Ascending aorta (tissue), 2 donors: ENCODE data around the gene CT47C1. TPM values are rescaled to one million over a fixed set of nuclear protein-coding genes. Genes with fewer than 3 reads are reported as not detected.
"Not testable (repeated sequence)": the region's sequence is repeated elsewhere in the genome, so short reads cannot be mapped to it uniquely, and the experiment has no call there.

Source experiments
- DNase-seq, 2 donors: peaks; one replicate each; pipeline ENCODE4 v3.0.0-alpha.2; 2019; ENCODE audit warnings: low spot score in 2 of 2
- H3K27ac ChIP-seq, 2 donors: fragments of 200-600 bp; sonication (generic); one replicate each; pipeline ENCODE4 v1.5.1; 2016 to 2017; ENCODE audit warnings: mild to moderate bottlenecking in 1 of 2
- H3K27me3 ChIP-seq: fragments of 200-600 bp; sonication (generic); one replicate; pipeline ENCODE4 v1.5.1; 2017
- H3K36me3 ChIP-seq, 2 donors: fragments of 200-600 bp; sonication (generic); one replicate each; pipeline ENCODE4 v1.5.1; 2016
- H3K4me1 ChIP-seq, 2 donors: fragments of 200-600 bp; sonication (generic); one replicate each; pipeline ENCODE4 v1.5.1; 2016 to 2017; ENCODE audit warnings: mild to moderate bottlenecking in 1 of 2
- H3K4me3 ChIP-seq, 2 donors: fragments of 200-600 bp; sonication (generic); one replicate each; pipeline ENCODE4 v1.5.1; 2016 to 2017; ENCODE audit warnings: mild to moderate bottlenecking in 1 of 2
- H3K9me3 ChIP-seq, 2 donors: fragments of 200-600 bp; sonication (generic); one replicate each; pipeline ENCODE4 v1.5.1; 2016
- intact Hi-C: fragments of 100-400 bp; cut with DNase I; formaldehyde crosslinking; loops from one replicate; pipeline ENCODE4 v1.15.1; 2023
- total RNA-seq: library from RNA; depleted of rRNA; stranded (reverse); fragments of >200 nt; gene quantifications from one replicate; pipeline ENCODE4 v1.1.0, GENCODE V29; 2016
- TF ChIP-seq, protein P1 (sequence below), 3 experiments: fragments of 200-600 bp in 2 of 3; fragments of 450-650 bp in 1 of 3; sonication (generic) in 2 of 3; IDR thresholded peaks; one replicate each; pipeline ENCODE4 v1.5.1; 2016 to 2019; ENCODE audit warnings: antibody characterized with exemption in 3 of 3, mild to moderate bottlenecking in 1 of 3, moderate library complexity in 1 of 3

CT47C1 gene
- not detected for total RNA-seq

DNA sequence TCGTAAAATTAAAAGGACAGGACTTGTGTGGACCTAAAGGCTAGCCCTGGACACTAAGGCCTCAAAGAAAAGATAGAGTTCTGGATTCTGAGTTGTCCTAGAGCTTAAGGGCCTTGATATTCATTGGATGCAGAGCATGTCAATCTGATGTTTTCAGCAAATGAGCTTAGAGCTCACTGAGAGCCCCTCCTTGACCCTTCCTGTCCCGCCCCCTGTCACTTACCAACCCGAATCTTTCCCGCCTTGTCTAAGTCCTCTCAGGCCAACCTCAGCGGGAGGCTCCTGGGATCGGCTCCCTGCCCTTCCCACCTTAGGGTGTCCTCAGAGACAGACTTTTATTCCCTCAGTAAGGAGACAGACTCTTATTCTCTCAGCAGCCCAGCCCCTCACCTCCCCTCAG lies at the start of gene CT47C1:
Gene CT47C1, plus strand, starts transcription at position 250 of the 400 bp plus-strand sequence. CDS start 233 bp downstream, outside the sequence.
- DNase-seq = no peak
- no peak within 1 kb of the TSS for H3K27ac ChIP-seq
- H3K36me3 ChIP-seq = no peaks in the 10 kb centered on the region
- intact Hi-C loops = no loop called here
- no peaks in the 10 kb centered on the region for H3K4me1 ChIP-seq
- TF ChIP-seq, protein P1, sequence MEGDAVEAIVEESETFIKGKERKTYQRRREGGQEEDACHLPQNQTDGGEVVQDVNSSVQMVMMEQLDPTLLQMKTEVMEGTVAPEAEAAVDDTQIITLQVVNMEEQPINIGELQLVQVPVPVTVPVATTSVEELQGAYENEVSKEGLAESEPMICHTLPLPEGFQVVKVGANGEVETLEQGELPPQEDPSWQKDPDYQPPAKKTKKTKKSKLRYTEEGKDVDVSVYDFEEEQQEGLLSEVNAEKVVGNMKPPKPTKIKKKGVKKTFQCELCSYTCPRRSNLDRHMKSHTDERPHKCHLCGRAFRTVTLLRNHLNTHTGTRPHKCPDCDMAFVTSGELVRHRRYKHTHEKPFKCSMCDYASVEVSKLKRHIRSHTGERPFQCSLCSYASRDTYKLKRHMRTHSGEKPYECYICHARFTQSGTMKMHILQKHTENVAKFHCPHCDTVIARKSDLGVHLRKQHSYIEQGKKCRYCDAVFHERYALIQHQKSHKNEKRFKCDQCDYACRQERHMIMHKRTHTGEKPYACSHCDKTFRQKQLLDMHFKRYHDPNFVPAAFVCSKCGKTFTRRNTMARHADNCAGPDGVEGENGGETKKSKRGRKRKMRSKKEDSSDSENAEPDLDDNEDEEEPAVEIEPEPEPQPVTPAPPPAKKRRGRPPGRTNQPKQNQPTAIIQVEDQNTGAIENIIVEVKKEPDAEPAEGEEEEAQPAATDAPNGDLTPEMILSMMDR (IDR thresholded peaks at IDR 0.05) = no peak
- H3K9me3 ChIP-seq = no peaks in the 10 kb centered on the region
- H3K27me3 ChIP-seq = no peaks in the 10 kb centered on the region
- H3K4me3 ChIP-seq = no peak within 1 kb of the TSS

DNA sequence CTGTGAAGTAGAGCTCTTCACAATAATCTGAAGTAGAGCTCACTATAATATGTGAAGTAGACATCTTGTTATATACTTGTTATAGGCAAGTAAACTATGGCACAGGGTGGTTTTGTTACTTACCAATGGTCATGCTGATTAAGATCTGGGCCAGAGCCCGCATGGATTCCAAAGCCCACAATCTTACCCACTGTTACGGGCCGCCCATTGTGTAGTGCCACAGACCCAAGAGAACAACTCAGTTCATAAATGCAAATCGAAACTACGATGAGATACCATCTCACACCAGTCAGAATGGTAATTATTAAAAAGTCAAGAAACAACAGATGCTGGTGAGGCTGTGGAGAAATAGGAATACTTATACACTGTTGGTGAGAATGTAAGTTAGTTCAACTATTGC lies 46.9 kb upstream of the CT47C1 start:
- no peak overlapping the region for H3K27ac ChIP-seq
- no peaks in the 10 kb centered on the region for H3K4me1 ChIP-seq
- H3K4me3 ChIP-seq = no peak overlapping the region
- intact Hi-C loops = no loop called here
- no peak for DNase-seq
- TF ChIP-seq, protein P1 (IDR thresholded peaks at IDR 0.05) = no peak
- H3K27me3 ChIP-seq = no peaks in the 10 kb centered on the region
- H3K36me3 ChIP-seq = no peaks in the 10 kb centered on the region
- H3K9me3 ChIP-seq = no peaks in the 10 kb centered on the region

DNA sequence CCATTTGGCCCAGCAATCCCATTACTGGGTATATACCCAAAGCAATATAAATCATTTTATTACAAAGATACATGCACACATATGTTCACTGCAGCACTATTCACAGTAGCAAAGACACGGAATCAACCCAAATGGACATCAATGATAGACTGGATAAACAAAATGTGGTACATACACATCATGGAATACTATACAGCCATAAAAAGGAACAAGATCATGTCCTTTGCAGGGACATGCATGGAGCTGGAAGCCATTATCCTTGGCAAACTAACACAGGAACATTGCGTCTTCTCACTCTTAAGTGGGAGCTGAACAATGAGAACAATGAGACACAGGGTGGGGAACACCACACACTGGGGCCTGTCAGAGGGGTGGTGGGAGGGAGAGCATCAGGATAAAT lies 46.4 kb upstream of the CT47C1 start:
- intact Hi-C loops, H3K36me3 ChIP-seq, H3K27ac ChIP-seq, H3K27me3 ChIP-seq, H3K4me1 ChIP-seq, H3K9me3 ChIP-seq, H3K4me3 ChIP-seq, DNase-seq: not testable (repeated sequence)

DNA sequence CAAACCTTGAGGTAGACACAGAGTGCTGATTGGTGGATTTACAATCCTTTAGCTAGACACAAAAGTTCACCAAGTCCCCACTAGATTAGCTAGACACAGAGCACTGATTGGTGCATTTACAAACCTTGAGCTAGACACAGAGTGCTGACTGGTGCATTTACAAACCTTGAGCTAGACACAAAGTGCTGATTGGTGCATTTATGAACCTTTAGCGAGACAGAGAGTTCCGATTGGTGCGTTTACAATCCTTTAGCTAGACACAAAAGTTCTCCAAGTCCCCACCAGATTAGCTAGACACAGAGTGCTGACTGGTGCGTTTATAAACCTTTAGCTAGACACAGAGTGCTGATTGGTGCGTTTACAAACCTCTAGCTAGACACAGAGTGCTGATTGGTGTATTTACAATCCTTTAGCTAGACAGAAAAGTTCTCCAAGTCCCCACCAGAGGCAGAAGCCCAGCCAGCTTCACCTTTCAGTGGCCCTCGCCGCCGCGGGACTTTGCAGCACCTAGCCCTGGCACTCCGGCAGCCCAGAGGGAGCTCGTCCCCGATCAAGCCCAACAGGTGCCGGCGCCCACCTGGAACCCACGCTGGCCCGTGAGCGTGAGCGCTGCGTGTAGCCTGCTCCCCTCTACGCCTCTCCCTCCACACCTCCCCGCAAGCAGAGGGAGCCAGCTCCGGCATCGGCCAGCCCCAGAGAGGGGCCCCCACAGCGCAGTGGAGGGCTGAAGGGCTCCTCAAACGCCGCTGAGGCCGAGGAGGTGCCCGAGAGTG lies 44.6 kb upstream of the CT47C1 start:
- H3K36me3 ChIP-seq, H3K27me3 ChIP-seq, H3K9me3 ChIP-seq, H3K4me1 ChIP-seq, H3K27ac ChIP-seq, DNase-seq, intact Hi-C loops, H3K4me3 ChIP-seq: not testable (repeated sequence)

DNA sequence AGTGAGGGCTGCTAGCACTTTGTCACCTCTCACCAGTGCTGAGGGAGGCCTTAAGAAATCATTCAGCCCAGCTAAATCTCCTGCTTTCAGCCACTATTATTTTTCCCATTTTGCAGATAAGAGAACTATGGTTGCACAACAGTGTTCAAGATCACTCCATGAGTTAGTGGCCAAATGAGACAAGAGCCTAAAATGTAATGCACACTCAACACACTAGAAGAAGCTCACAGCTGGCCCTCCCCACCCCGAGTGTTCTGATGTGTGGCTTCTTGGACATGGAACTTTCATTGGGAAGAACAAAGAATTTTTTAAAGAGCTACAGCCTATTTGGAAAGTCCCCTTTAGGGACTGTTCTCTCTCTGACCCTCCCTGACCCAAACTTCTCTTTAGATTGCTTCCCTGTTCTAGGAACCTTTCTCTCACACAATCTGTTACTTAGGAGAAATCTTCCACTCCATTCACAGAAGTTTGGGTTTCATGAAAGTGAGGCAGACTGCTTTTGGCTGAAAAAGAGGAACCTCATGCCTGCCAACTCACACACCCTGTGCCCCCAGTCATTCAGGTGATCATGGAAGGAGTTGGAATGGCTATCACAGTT lies 44.0 kb upstream of the CT47C1 start:
- TF ChIP-seq, protein P1 (IDR thresholded peaks at IDR 0.05) = no peak
- Histone ChIP-seq H3K4me3 (no peak overlapping the region), H3K27me3 (no peaks in the 10 kb centered on the region), H3K9me3 (no peaks in the 10 kb centered on the region), H3K27ac (no peak overlapping the region), H3K4me1 (no peaks in the 10 kb centered on the region), H3K36me3 (no peaks in the 10 kb centered on the region)
- no peak for DNase-seq
- intact Hi-C loops = no loop called here

DNA sequence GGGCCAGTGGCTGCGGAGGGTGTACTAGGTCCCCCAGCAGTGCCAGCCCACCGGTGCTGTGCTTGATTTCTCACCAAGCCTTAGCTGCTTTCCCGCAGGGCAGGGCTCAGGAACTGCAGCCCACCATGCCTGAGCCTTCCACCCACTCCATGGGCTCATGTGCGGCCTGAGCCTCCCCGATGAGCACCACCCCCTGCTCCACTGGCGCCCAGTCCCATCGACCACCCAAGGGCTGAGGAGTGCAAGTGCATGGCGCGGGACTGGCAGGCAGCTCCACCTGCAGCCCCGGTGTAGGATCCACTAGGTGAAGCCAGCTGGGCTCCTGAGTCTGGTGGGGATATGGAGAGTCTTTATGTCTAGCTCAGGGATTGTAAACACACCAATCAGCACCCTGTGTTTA lies 43.1 kb upstream of the CT47C1 start:
- DNase-seq, H3K9me3 ChIP-seq, intact Hi-C loops, H3K36me3 ChIP-seq, H3K27ac ChIP-seq, H3K4me3 ChIP-seq, H3K27me3 ChIP-seq, H3K4me1 ChIP-seq: not testable (repeated sequence)

DNA sequence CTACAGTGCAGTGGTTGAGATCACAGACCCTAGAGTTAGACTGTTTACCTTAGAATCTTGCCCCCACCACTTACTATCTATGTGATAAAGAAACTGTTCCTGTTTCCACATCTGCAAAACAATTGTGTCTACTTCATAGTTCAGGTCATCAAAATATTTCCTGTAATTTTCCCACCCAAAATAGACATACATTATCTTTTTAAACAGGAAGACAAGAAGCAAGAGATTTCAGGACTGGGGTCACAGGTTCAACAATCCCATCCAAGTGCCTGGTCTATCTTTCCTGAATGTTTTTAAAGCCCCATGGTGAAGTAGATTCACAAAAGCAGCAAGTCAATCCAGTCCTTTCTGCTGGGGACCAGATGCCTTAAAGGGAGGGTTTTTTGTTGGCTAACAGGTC lies 41.8 kb upstream of the CT47C1 start:
- H3K27ac ChIP-seq = no peak overlapping the region
- H3K9me3 ChIP-seq = no peaks in the 10 kb centered on the region
- no peak overlapping the region for H3K4me3 ChIP-seq
- H3K36me3 ChIP-seq = no peaks in the 10 kb centered on the region
- H3K27me3 ChIP-seq = no peaks in the 10 kb centered on the region
- TF ChIP-seq, protein P1 (IDR thresholded peaks at IDR 0.05) = no peak
- H3K4me1 ChIP-seq = no peaks in the 10 kb centered on the region
- intact Hi-C loops = no loop called here
- DNase-seq = no peak
